Activated T-cell treated with anti-CD3 and anti-CD28 coated beads, Interleukin-2, amount 50 U/mL, for 48 hours (primary cell): ENCODE data around the gene SPTSSA.
"Not testable (repeated sequence)": the region's sequence is repeated elsewhere in the genome, so short reads cannot be mapped to it uniquely, and the experiment has no call there.

Source experiments
- DNase-seq, 2 experiments: peaks; one replicate each; pipeline ENCODE4 v3.0.0-alpha.2; 2020

The SPTSSA gene

GRCh38 chr14:34426313-34427295 lies 35.4 kb downstream of the SPTSSA start:
- no peak for DNase-seq

DNA sequence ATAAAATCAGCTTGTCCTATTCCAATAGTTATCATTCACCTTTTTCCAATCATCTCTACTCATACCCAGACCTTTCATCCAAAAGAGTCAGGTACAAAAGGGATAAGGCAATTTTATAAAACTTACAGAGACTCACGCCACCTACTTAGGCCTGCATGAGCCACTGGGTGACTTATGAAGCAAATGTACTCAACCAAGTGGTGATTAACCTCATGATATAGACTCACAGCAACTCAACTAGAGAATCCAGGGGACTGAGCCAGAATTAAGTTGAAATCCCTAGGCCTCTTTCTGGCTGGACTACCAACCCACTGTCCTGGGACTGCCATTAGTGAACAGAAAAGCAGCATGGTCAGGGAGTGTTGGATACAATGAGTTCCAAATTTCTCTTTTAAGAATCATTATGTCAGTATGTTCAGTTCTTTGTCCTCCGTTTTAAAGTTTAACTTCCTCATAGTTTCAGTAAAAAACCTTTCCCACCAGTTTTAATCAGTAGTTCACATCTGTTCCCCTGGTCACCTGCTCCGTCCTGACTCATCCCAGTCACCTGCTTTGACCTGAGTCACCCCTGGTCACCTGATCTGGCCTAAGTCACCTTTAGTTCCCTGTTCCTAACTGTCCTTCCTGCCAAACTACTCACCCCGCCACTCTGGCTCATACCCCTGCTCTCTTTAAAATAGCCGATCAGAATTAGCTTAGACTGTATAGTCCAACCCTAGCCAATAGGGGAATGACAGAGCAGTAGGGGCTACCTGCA lies 36.8 kb downstream of the SPTSSA start:
- no peak for DNase-seq

DNA sequence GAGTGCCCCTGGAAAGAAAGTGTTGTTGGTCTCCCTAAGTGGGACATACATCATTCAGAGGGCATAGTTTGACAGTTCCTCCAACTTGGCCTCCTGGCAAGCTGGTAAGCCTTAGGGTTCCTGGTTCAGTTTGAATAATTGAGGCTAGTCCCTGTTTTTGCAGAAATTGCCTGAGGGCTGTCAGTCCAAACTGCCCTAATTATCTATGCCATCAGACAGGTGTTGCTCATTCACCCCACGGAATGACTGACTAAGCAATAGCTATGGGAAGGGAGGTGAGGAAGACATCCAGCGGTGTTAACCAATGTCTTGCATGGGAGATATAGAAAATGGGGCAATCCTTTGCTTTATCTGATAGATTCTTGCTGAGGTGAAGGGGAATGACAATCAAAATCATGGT lies 37.6 kb downstream of the SPTSSA start:
- DNase-seq, result no peak

- DNase-seq, result no peak
Observed at GRCh38 chr14:34423445-34423844, 38.6 kb downstream of the SPTSSA start.

GRCh38 chr14:34420547-34421150 lies 41.4 kb downstream of the SPTSSA start:
- no peak for DNase-seq

- no peak for DNase-seq
Observed at GRCh38 chr14:34409721-34410120, 52.3 kb downstream of the SPTSSA start.

GRCh38 chr14:34407951-34408350 lies 54.1 kb downstream of the SPTSSA start:
- DNase-seq, result no peak

DNA sequence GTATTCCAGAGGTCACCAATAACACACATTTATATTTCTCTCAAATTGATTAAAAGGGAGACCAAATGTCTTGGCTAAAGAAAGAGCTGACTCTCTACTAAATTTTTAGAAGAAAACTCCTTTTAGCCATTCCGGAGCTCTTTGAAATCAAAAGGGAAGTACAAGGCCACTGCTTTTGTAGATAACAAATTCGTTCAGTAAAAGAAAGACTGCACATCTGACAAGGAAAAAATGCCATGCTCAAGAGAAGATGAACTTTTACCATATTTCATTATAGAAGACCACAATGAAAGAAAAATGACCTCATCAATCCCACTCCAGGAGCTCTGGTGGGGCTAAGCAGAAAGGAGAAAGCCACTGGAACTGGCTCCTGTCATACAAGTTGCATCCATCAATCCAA lies 57.6 kb downstream of the SPTSSA start:
- no peak for DNase-seq

DNA sequence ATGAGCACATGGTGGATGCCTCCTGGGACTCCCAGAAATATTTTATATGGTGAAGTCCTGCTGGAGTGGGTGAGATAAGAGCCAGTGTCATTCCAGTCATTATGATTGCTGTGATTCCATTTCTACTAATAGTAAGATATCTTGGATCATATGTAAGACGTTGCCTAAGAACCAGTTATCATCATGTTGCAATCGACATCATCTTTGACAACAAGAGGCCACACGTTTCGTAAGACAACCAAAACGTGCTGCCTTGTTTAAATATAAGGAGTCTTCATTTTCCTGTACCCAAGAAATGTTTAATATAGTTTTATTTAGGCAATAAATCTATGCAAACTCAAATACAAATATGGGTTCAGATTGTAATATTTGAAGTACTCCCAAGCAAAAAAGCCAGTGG lies 58.4 kb downstream of the SPTSSA start:
- DNase-seq, result no peak

DNA sequence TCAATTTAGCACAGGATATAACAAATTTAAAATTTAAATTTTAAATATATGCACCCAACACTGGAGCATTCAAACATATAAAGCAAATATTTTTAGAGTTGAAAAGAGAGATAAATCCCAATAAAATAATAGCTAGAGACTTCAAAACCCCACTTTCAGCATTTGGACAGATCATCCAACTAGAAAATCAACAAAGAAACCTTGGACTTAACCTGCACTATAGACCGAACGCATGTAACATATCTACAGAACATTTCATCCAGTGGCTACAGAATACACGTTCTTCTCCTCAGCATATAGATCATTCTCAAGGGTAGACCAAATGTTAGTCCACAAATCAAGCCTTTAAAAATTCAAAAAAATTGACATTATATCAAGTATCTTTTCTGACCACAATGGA lies 64.0 kb downstream of the SPTSSA start:
- no peak for DNase-seq

DNA sequence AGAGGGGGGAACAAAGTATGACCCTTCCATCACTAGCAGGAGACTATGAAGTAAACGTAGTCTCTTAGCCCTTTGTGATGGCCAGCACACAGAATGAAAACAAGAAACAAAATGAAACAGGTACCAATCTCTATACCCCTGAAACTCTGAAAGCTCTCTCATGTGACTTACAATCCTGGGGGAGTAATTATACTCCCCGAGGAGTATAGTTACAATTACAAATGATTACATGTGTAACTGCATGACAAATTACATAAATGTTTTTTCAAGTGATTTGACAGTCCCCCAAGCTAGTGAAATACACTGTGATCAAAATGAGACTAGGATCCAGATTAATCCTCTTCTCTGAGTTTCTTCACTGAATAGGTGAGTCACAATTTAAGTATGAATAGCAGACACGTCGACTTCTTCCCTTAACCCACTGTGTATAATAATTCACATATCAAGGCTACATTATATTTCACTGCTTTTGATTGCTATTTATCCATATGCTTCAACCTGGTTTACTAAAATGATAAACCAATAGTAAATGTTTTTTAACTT lies 74.0 kb downstream of the SPTSSA start:
- DNase-seq, result no peak

DNA sequence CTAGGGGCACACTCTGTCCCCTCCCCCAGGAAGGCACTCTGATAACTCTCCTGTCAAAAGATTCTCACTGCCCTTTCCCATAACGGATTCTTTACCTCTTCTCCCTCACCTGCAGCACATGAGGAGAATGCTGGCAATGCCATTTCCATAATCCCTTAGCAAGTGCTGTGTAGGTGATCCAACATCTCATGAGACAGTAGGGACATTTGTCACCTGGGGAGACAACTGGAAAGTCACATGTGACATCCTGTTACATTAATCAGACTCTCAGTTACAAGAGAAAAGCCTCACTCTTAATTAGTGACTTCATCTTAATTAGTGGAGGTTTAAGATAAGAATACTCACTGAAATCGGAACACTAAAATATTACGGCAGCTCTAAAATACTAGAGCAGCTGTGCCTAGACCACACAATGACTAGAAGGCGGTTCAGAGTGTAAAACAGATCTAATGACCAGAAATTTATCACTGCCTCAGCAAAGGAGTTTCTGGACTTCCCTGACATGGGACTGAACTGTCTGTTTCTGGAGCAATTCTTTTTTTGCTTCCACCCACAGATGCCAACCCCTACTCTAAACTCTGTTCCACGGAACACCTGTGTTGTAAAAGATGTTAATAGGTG lies 75.1 kb downstream of the SPTSSA start:
- DNase-seq, result no peak

DNA sequence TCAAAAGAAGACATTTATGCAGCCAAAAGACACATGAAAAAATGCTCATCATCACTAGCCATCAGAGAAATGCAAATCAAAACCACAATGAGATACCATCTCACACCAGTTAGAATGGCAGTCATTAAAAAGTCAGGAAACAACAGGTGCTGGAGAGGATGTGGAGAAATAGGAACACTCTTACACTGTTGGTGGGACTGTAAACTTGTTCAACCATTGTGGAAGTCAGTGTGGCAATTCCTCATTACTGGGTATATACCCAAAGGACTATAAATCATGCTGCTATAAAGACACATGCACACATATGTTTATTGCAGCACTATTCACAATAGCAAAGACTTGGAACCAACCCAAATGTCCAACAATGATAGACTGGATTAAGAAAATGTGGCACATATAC lies 76.2 kb downstream of the SPTSSA start:
- not testable (repeated sequence) for DNase-seq

DNA sequence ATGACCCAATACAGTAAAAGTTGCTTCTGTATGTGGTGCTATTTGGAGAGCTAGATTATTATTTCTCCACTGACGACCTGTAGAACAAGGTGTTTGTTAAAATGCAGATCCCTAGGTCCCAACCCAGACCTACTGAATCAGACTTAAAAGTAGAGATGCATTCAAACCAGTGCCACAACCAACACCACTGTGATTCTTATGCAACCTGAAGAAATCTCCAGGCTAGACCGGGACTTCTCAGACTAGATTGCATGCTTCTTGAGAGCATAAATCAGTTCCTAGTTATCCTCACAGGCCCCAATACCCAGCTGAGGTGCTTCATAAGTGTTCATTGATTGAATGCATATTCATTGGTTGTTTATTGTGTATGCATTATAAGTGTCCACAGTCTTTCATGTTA lies 78.2 kb downstream of the SPTSSA start:
- DNase-seq, result no peak
